COLO668 (cell line): Measurements from ENCODE around the gene KCNH5.
"Not testable (repeated sequence)": the region's sequence is repeated elsewhere in the genome, so short reads cannot be mapped to it uniquely, and the experiment has no call there.

Experiments
- DNase-seq: peaks from one replicate; lab custom pipeline; 2025; ENCODE audit not compliant: unreplicated experiment; lab: John Stamatoyannopoulos, UW

KCNH5 gene

GRCh38 chr14:62886461-62886860 is 158.8 kb downstream of the KCNH5 start:
- no peak for DNase-seq

- DNase-seq: no peak
These were observed 159.8 kb downstream of the KCNH5 start for GRCh38 chr14:62885451-62885850.

- no peak for DNase-seq
These were observed 162.3 kb downstream of the KCNH5 start for GRCh38 chr14:62882967-62883366.

GRCh38 chr14:62866376-62866775 is 178.9 kb downstream of the KCNH5 start:
- DNase-seq: no peak

GRCh38 chr14:62864588-62864987 is 180.7 kb downstream of the KCNH5 start:
- no peak for DNase-seq

GRCh38 chr14:62858011-62858410 is 187.2 kb downstream of the KCNH5 start:
- not testable (repeated sequence) for DNase-seq

- DNase-seq: no peak
These were observed 190.3 kb downstream of the KCNH5 start for GRCh38 chr14:62854951-62855350.

GRCh38 chr14:62847168-62847567 is 198.1 kb downstream of the KCNH5 start:
- no peak for DNase-seq

- no peak for DNase-seq
These were observed 200.7 kb downstream of the KCNH5 start for GRCh38 chr14:62844546-62844945.

GRCh38 chr14:62824086-62824485 is 221.2 kb downstream of the KCNH5 start:
- DNase-seq: no peak

GRCh38 chr14:62819931-62820330 is 225.3 kb downstream of the KCNH5 start:
- DNase-seq: no peak

- DNase-seq: no peak
These were observed 237.6 kb downstream of the KCNH5 start for GRCh38 chr14:62807636-62808035.

GRCh38 chr14:62800577-62800976 is 244.7 kb downstream of the KCNH5 start:
- DNase-seq: no peak

- DNase-seq: no peak
These were observed 248.8 kb downstream of the KCNH5 start for GRCh38 chr14:62796431-62796830.

- DNase-seq: no peak
These were observed 252.7 kb downstream of the KCNH5 start for GRCh38 chr14:62792578-62792977.

GRCh38 chr14:62781328-62781727 is 263.9 kb downstream of the KCNH5 start:
- DNase-seq: not testable (repeated sequence)

- no peak for DNase-seq
These were observed 266.4 kb downstream of the KCNH5 start for GRCh38 chr14:62778852-62779251.

- DNase-seq: no peak
These were observed 266.9 kb downstream of the KCNH5 start for GRCh38 chr14:62778310-62778709.

GRCh38 chr14:62777510-62777909 is 267.7 kb downstream of the KCNH5 start:
- DNase-seq: no peak

- no peak for DNase-seq
These were observed 269.0 kb downstream of the KCNH5 start for GRCh38 chr14:62776300-62776699.

- no peak for DNase-seq
These were observed 276.5 kb downstream of the KCNH5 start for GRCh38 chr14:62768753-62769152.

GRCh38 chr14:62763951-62764350 is 281.3 kb downstream of the KCNH5 start:
- no peak for DNase-seq

- no peak for DNase-seq
These were observed 285.5 kb downstream of the KCNH5 start for GRCh38 chr14:62759796-62760195.

- DNase-seq: not testable (repeated sequence)
These were observed 298.4 kb downstream of the KCNH5 start for GRCh38 chr14:62746881-62747280.
